Measurements from ENCODE around the gene GAB2.

Gene GAB2

GRCh38 chr11:78218707-78219492 is 198.7 kb downstream of the GAB2 start:
- DNase-seq, result no peak

- DNase-seq, result no peak
These were observed 199.7 kb downstream of the GAB2 start for GRCh38 chr11:78217650-78218541.

GRCh38 chr11:78216571-78217287 is 200.9 kb downstream of the GAB2 start:
- no peak for DNase-seq

DNA sequence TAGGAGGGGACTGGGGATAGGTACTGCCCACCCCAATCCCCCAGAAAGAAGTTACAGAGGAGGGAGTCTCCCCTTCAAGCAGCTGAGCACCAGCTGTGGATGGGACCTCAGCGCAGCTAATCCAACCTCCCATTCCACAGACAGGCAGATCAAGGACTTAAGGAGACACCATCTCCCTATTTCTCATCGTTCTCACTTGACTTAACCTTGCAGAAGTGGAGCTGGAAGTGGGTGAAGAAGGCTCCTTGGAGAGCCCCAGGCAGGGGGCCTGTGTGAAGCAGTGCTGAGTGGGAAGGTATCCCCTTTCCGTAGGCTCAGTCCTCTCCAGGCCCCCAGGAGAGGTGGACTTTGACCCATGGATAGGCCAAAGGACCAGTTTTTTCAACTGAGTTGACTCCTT is 201.6 kb downstream of the GAB2 start:
- DNase-seq, result no peak

DNA sequence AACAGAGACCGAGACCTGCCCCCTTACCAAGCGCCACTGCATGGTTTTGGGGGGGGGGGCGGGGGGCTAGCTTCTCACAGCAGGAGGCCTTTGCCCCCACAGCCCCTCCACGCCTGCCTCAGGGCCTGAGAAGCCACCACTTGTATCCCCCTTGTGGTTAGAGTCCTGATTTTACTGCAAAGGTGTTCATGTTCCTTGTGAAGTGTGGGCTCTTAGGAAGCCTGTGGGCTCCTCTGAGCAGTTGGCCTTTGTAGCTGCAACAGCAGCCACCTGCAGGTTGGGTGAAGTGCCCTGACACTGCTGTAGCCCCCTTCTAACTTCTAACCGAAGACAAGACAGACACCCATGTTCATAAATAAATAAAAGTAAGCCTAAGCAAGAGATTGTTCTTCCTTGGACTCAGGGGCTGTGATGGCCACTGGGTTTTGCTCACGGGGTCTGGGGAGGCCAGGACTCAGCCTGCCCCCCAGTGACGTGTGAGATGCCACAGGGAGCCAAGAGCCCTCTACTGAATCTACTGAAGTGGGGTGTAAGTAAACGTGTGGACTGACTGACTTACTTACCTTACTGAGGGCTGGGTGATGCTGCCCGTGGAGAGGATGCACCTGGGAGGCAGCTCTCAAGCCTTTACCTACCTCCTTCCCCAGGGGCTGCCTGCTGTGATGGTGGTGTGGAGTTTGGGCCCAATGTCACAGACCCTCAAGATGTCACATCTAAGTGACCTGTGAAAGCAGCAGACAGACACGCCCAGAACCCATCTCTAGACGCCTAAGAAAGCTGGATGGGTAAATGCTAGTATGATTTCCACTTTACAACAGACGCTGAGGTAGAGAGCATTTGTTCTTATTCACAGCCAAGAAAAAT is 203.1 kb downstream of the GAB2 start:
- DNase-seq, result no peak

GRCh38 chr11:78213526-78214330 is 203.9 kb downstream of the GAB2 start:
- no peak for DNase-seq

DNA sequence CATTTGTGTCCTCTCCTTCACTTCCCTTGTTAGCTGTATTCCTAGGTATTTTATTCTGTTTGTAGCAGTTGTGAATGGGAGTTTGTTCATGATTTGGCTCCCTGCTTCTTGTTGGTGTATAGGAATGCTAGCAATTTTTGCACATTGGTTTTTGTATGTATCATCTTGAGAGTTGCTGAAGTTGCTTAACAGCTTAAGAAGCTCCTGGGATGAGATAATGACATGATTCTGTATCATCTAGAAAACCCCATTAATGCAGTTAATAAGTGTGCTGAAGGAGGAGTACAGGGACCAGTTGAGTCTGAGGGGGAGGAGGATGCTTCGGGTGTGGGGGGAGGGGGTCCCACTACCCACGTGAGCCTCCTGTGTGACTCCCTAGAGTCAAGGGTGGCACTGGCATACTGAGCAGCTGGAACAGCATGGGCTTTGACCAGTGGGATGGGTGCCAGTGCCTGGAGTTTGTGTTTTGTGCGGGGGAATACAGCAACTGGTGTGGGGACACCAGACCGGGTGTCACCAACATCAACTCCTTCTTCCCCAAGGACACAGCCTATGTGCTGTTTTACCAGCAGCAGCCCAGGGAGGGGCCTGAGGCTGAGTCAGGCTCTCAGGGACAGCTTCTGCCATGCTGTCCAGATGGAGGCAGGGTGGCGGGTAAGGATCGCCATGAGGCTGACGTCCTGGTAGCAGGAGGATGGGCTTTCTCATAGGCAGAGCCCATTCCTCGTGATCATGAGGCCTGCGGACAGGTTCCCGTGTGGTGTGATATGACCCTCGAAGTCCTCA is 204.8 kb downstream of the GAB2 start:
- DNase-seq, result no peak

- DNase-seq, result no peak
These were observed 206.1 kb downstream of the GAB2 start for GRCh38 chr11:78211565-78211964.

GRCh38 chr11:78210000-78210608 is 207.5 kb downstream of the GAB2 start:
- no peak for DNase-seq

DNA sequence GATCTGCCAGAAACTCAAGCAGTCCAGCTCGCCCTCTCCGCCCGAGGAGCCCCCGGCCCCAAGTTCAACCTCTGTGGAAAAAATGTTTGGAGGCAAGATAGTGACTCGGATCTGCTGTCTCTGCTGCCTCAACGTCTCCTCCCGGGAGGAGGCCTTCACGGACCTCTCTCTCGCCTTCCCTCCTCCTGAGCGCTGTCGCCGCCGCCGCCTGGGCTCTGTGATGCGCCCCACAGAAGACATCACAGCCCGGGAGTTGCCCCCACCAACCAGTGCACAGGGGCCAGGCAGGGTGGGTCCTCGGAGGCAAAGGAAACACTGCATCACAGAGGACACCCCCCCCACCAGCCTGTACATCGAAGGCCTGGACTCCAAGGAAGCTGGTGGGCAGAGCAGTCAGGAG is 208.1 kb downstream of the GAB2 start:
- DNase-seq, result no peak

DNA sequence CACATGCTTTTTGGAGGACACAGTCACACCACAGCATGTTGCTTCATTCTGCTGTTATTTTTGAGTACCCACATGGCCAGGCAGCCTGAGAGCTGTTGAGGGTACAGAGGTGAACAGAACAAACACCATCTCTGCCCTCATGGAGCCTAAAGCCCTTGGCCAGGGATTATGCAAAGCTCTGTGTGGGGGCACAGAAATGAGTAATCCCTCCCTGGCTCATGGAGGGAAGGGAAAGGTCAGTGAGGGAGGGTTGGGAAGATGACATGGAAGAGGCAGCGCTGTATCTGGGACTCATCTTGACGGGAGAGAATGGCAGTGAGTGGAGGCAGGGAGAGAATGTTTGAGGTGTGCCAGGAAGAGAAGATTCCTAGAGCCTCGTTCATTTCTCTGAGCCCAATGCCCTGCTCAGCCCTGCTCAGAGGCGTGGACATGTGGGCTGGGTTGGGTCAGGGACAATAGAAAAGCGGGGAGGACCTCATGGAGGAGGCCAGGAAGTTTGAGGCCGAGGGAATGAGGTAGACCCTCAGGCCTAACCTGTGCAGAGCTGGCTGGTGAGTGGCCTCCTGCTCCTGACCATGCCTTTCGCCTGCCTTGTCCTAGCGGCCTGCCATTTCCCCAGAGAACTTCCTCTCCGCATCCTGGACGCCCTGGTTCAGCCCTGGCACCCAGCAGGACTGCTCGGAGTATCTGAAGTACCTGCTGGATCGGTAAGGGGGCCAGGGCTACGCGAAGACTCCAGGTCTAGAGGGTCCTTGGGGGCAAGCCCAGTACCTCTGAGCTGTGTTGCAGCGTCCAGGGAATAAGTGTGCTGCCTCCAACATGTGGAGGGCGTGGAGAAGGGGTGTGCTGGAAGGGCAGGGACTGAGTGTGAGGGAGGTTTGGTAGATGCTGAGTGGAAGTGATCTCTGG is 209.1 kb downstream of the GAB2 start:
- DNase-seq, result no peak

DNA sequence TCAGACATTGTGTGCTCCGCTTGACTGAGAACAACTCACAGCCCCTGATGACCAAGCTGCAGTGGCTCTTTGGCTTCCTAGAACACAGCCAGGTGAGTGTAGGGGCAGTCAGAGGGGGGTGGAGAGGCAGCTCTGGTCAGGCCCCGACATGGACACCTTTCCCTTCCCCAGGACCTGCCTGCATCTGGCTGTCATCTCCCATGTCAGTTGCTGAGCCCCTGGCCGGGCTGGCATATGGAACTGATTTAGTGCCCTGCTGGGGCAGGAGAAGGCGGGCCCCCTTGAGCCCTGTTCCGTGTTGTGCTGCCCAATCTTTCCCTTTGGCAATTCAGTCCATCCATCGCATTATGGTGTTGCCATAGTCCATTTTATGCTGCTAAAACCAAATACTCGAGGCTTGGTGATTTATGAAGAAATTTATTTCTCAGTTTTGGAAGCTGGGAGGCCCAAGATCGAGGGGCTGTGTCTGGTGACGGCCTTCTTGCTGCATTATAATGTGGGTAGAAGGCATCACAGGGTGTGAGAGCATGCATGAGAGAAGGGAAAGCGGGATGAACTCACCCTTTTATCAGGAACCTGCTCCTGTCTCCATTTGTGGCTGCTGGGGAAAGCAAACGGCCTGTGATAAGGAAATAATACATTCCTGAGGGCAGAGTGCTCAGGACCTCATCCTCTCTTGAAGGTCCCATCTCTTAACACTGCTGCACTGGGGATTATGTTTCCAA is 209.9 kb downstream of the GAB2 start:
- no peak for DNase-seq

DNA sequence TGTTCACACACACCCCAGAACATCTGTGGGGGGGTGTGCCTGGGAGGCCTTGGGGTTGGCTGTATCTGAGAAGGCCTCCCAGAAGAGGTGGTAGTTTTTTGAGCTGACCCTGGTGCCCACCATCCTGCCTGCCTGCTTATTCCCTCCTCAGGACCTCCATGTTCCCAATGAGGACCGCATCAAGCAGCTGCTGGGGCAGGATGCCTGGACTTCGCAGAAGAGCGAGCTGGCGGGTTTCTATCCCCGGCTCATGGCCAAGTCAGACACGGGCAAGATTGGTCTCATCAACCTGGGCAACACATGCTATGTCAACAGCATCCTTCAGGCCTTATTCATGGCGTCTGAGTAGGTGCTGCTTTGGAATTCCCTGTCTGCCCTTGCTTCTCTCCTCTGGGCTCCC is 211.9 kb downstream of the GAB2 start:
- no peak for DNase-seq

DNA sequence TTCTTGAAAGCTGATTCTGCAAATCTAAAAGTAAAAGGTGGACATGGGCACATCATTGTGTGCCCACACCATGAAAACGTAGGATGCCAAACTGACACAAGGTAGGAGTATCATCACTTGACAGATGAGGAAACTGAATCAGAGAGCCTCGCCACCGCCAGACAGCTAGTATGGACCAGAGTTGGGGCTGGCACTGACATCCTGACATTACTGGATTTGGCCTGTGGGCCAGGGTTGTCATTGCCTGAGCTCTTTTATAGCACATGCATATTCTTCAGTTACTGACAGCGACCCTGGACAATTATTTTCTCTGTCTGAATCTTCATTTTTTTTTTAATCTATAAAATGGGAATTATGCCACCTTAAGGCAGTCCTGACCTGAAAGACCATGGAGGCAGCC is 212.4 kb downstream of the GAB2 start:
- DNase-seq, result no peak

DNA sequence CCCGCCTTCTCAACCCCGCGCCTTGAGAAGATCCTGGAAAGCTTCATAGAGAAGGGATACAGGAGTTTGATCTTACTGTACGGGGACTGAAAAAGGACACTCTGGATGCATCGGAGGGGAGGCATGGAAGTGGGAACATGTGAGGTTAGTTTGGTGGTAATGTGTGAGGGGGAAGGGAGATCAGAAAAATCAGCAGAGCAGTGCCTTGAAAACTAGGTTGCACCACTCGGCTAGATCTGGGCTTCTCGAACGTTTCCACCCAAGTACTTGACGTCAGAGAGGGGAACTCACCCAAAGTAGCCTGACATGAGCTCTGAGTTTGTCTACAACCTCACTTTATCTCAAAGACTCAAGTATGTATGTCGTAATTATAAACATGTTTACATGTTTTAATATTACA is 214.4 kb downstream of the GAB2 start:
- DNase-seq, result no peak

- DNase-seq, result no peak
These were observed 214.9 kb downstream of the GAB2 start for GRCh38 chr11:78202733-78203167.

- DNase-seq, result no peak
These were observed 216.4 kb downstream of the GAB2 start for GRCh38 chr11:78201096-78201818.

DNA sequence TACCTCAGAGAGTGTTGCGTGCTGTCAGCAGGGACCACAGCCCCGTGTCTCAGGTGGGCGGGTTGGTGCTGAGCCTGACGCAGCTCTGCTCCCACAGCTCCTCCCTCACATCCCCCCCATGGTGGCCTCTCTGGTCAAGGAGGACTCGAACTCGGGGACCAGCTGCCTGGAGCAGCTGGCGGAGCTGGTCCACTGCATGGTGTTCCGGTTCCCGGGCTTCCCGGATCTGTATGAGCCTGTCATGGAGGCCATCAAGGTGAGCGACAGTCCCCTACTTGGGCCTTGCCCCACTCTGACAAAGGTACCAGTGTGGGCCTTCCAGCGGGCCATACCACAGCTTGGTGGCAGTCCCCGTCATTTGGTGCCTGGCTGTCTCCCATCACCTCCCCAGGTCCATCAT is 217.1 kb downstream of the GAB2 start:
- DNase-seq, result no peak

Measured in NCI-H1417 (cell line).